ENCODE results near the gene ELF1. TPM values are rescaled to one million over a fixed set of nuclear protein-coding genes. Genes with fewer than 3 reads are reported as not detected.

Gene ELF1
- total and polyA plus RNA-seq, 2 of the 8 experiments (the other 6 are each of a cell fraction or from before 2014, with no cell fraction given), result 5.6 to 18.2 TPM

GRCh38 chr13:40931719-40932118, 87.4 kb downstream of the ELF1 start:
- Histone ChIP-seq H4K5ac (ENCODE audit: insufficient read length, low read depth, low read length) (no peak overlapping the region), H3K79me1 (ENCODE audit: low read depth, low read length) (no peaks in the 10 kb centered on the region), H2BK5ac (ENCODE audit: low read depth, low read length) (no peak overlapping the region), H3K9ac (replicated peaks in 1 of 4; ENCODE audit: extremely low read depth in 1 of 4, low read depth in 3 of 4, low read length in 3 of 4) (no peak overlapping the region), H3K14ac (ENCODE audit: insufficient read length) (no peak overlapping the region), H2BK15ac (ENCODE audit: low read length) (no peak overlapping the region), H3K4me2 (ENCODE audit: insufficient read depth in 1 of 2, low read depth in 2 of 2, low read length in 2 of 2) (no peak overlapping the region), H4K20me1 (replicated peaks in 1 of 2; ENCODE audit: control insufficient read depth in 1 of 2, insufficient read depth in 2 of 2, low read length in 2 of 2) (no peaks in the 10 kb centered on the region), H3K23ac (ENCODE audit: insufficient read length) (no peak overlapping the region), H3K79me2 (ENCODE audit: control insufficient read depth in 1 of 2, insufficient read depth in 2 of 2, low read length in 2 of 2) (no peaks in the 10 kb centered on the region), H2BK120ac (replicated peaks; ENCODE audit: low read depth, low read length) (no peak overlapping the region), H2BK20ac (ENCODE audit: low read length) (no peak overlapping the region), H3K9me3 (ENCODE audit: insufficient read depth in 2 of 2, low read depth in 1 of 2, low read length in 1 of 2) (no peaks in the 10 kb centered on the region), H4K91ac (replicated peaks; ENCODE audit: insufficient read length, low read length) (no peak overlapping the region), H2AK5ac (ENCODE audit: low read depth, low read length) (no peak overlapping the region), H3K27me3 (replicated peaks in 1 of 4; ENCODE audit: control insufficient read depth in 3 of 4, extremely low read depth in 1 of 4, insufficient read depth in 3 of 4, low read length in 3 of 4) (no peaks in the 10 kb centered on the region), H3K4me3 (ENCODE audit: extremely low read depth in 1 of 4, insufficient read depth in 2 of 4, low read depth in 3 of 4, low read length in 4 of 4) (no peak overlapping the region), H3K4me1 (replicated peaks in 1 of 4; ENCODE audit: control insufficient read depth in 3 of 4, insufficient read depth in 4 of 4, low read length in 3 of 4) (peaks cover 0 to 3% (median under 1%) of the 10 kb centered on the region in 4 experiments; a peak in 1 of 7 replicates), H3K23me2 (ENCODE audit: low read depth, low read length) (no peaks in the 10 kb centered on the region), H4K8ac (ENCODE audit: extremely low read depth, insufficient read depth, low read length) (no peak overlapping the region), H2BK12ac (ENCODE audit: low read depth, low read length) (no peak overlapping the region), H3K27ac (ENCODE audit: low read depth, low read length) (no peak overlapping the region), H3K18ac (ENCODE audit: extremely low read depth, low read length) (no peak overlapping the region), H2AFZ (ENCODE audit: low read length) (no peak overlapping the region), H3K36me3 (ENCODE audit: control insufficient read depth in 2 of 4, insufficient read depth in 4 of 4, low read length in 3 of 4) (peaks cover 0 to 6% (median 0%) of the 10 kb centered on the region in 4 experiments; a peak in 1 of 8 replicates), H3K4ac (replicated peaks; ENCODE audit: insufficient read length, low read depth, low read length) (no peak overlapping the region), H3K56ac (replicated peaks; ENCODE audit: insufficient read length, low read depth, low read length) (no peak overlapping the region)
- 21% methylated on average over 1 of the region's 1 CpG; no CpG with 5 or more reads in 1 of the 2 experiments for WGBS, 2 experiments (ENCODE audit: extremely low coverage in 1 of 2, insufficient coverage in 1 of 2, insufficient read length in 1 of 2, insufficient replicate concordance in 2 of 2, low coverage in 1 of 2, low lambda C conversion rate in 2 of 2, missing lambda C conversion rate in 1 of 2)
- DNase-seq (ENCODE audit: low read depth in 1 of 2, low spot score in 2 of 2) (no peak), FAIRE-seq (no peak)
- ChIA-PET POLR2A (ENCODE audit: partially characterized antibody) (no interaction called here), CTCF (ENCODE audit: partially characterized antibody) (no interaction called here)
- TF ChIP-seq POLR2AphosphoS5 (IDR thresholded peaks at IDR 0.05; ENCODE audit: low read depth, low read length), result no peak
- no peak for TF ChIP-seq BCL11A (IDR thresholded peaks at IDR 0.05; ENCODE audit: low read depth in 2 of 2, low read length in 2 of 2)
- no peak for TF ChIP-seq TAF7 (optimal IDR thresholded peaks at IDR 0.05; ENCODE audit: borderline replicate concordance, low read depth, low read length)
- no peak for TF ChIP-seq NANOG (IDR thresholded peaks at IDR 0.05; ENCODE audit: insufficient read depth, low read depth, low read length, poor library complexity, severe bottlenecking)
- TF ChIP-seq ZNF274 (IDR thresholded peaks at IDR 0.05; ENCODE audit: borderline replicate concordance, extremely low read depth, low read length), result no peak
- no peak for TF ChIP-seq TAF1 (IDR thresholded peaks at IDR 0.05; ENCODE audit: low read depth, low read length)
- no peak for TF ChIP-seq YY1 (IDR thresholded peaks at IDR 0.05; ENCODE audit: low read depth, low read length)
- no peak for TF ChIP-seq BRCA1 (IDR thresholded peaks at IDR 0.05; ENCODE audit: low read depth, low read length)
- TF ChIP-seq CREB1 (IDR thresholded peaks at IDR 0.05), result no peak
- TF ChIP-seq SIRT6 (IDR thresholded peaks at IDR 0.05; ENCODE audit: low read length), result no peak
- TF ChIP-seq USF2 (IDR thresholded peaks at IDR 0.05; ENCODE audit: low read length), result no peak
- TF ChIP-seq BACH1 (IDR thresholded peaks at IDR 0.05; ENCODE audit: low read length), result no peak
- no peak for TF ChIP-seq RAD21 (IDR thresholded peaks at IDR 0.05 in 1 of 2, conservative IDR thresholded peaks at IDR 0.05 in 1 of 2; ENCODE audit: low read depth in 2 of 2, low read length in 2 of 2)
- no peak for TF ChIP-seq RXRA (IDR thresholded peaks at IDR 0.05; ENCODE audit: insufficient read depth, low read depth, low read length)
